A673 (cell line): ENCODE results near the gene PARD6G. TPM values are rescaled to one million over a fixed set of nuclear protein-coding genes. Genes with fewer than 3 reads are reported as not detected.
"Not testable (repeated sequence)": the region's sequence is repeated elsewhere in the genome, so short reads cannot be mapped to it uniquely, and the experiment has no call there.

Source experiments
- BruUV-seq: library from RNA; stranded (reverse); fragments of 400-500 nt; replicated peaks from 2 replicates; lab custom pipeline; 2021; lab: Mats Ljungman, UMichigan
- CTCF ChIA-PET: fragments of 300-600 bp; sonication (Branson Sonifier 250); formaldehyde crosslinking; loops from one replicate; lab custom pipeline; 2022; ENCODE audit warnings: antibody characterized with exemption; lab: Charles Lee
- POLR2A ChIA-PET: fragments of 300-600 bp; sonication (Branson Sonifier 250); formaldehyde crosslinking; loops from one replicate; lab custom pipeline; 2022; ENCODE audit warnings: antibody characterized with exemption; ENCODE audit not compliant: low non-redundant PET; lab: Charles Lee
- DNase-seq: peaks from one replicate; pipeline ENCODE4 v3.0.0-alpha.2; 2015; ENCODE audit warnings: low spot score
- H3K27ac ChIP-seq: fragments of 200-600 bp; sonication (generic); 2 replicates; pipeline ENCODE4 v1.5.1; 2016; ENCODE audit warnings: mixed run types, low read depth, mild to moderate bottlenecking, mixed read lengths, antibody characterized with exemption, low read length; ENCODE audit not compliant: poor library complexity, severe bottlenecking
- H3K27me3 ChIP-seq: fragments of 200-600 bp; sonication (generic); replicated peaks from 2 replicates; pipeline ENCODE4 v1.6.1; 2017; ENCODE audit warnings: mixed run types, low read depth, mild to moderate bottlenecking, mixed read lengths, antibody characterized with exemption, low read length; ENCODE audit not compliant: insufficient read depth, poor library complexity
- H3K36me3 ChIP-seq: fragments of 200-600 bp; sonication (generic); 2 replicates; pipeline ENCODE4 v1.6.1; 2016; ENCODE audit warnings: mixed run types, mild to moderate bottlenecking, mixed read lengths, antibody characterized with exemption, low read length; ENCODE audit not compliant: insufficient read depth, poor library complexity, severe bottlenecking
- H3K4me1 ChIP-seq: fragments of 200-600 bp; sonication (generic); 2 replicates; pipeline ENCODE4 v1.6.1; 2017; ENCODE audit warnings: mixed run types, mild to moderate bottlenecking, mixed read lengths, antibody characterized with exemption, low read length; ENCODE audit not compliant: insufficient read depth, poor library complexity, severe bottlenecking
- H3K4me3 ChIP-seq: fragments of 200-600 bp; sonication (generic); 2 replicates; pipeline ENCODE4 v1.5.1; 2016; ENCODE audit warnings: low read depth, mixed run types, mild to moderate bottlenecking, mixed read lengths, low read length; ENCODE audit not compliant: poor library complexity, severe bottlenecking
- H3K9me3 ChIP-seq: fragments of 200-600 bp; sonication (generic); 2 replicates; pipeline ENCODE4 v1.6.1; 2016; ENCODE audit warnings: mixed run types, low read depth, mild to moderate bottlenecking, mixed read lengths, antibody characterized with exemption, low read length; ENCODE audit not compliant: poor library complexity, severe bottlenecking
- CTCF ChIP-seq: fragments of 300-800, 200-600 bp; sonication (generic); conservative IDR thresholded peaks from 2 replicates; pipeline ENCODE4 v1.5.1; 2017; ENCODE audit warnings: low read depth, mild to moderate bottlenecking, antibody characterized with exemption, low read length, moderate library complexity, mixed read lengths
- EZH2 ChIP-seq: fragments of 200-600 bp; sonication (generic); IDR thresholded peaks from 2 replicates; pipeline ENCODE4 v1.6.1; 2017; ENCODE audit warnings: borderline replicate concordance, low read depth, mild to moderate bottlenecking, mixed read lengths, antibody characterized with exemption, low read length; ENCODE audit not compliant: poor library complexity, severe bottlenecking
- intact Hi-C: fragments of 100-400 bp; cut with micrococcal nuclease; formaldehyde crosslinking; loops from one replicate; pipeline ENCODE4 v1.10.0; 2022; ENCODE audit not compliant: unreplicated experiment
- total RNA-seq: library from RNA; stranded (reverse); gene quantifications from 2 replicates; pipeline ENCODE4 v1.2.3, GENCODE V29; 2021

PARD6G gene
- total RNA-seq, 1 experiment from 2014 or later: 7.9 TPM

- POLR2A ChIA-PET: no interaction called here
- DNase-seq: no peak
- Histone ChIP-seq H3K4me1 (no peaks in the 10 kb centered on the region), H3K36me3 (no peaks in the 10 kb centered on the region), H3K4me3 (no peak overlapping the region), H3K9me3 (peaks cover 4% of the 10 kb centered on the region), H3K27ac (no peak overlapping the region), H3K27me3 (no peaks in the 10 kb centered on the region)
- no peak for TF ChIP-seq EZH2
- no peak for TF ChIP-seq CTCF
- intact Hi-C loops: no loop called here
- BruUV-seq: no TSS peak
- CTCF ChIA-PET: no interaction called here
Observed at GRCh38 chr18:80166240-80166639, 81.1 kb downstream of the PARD6G start.

DNA sequence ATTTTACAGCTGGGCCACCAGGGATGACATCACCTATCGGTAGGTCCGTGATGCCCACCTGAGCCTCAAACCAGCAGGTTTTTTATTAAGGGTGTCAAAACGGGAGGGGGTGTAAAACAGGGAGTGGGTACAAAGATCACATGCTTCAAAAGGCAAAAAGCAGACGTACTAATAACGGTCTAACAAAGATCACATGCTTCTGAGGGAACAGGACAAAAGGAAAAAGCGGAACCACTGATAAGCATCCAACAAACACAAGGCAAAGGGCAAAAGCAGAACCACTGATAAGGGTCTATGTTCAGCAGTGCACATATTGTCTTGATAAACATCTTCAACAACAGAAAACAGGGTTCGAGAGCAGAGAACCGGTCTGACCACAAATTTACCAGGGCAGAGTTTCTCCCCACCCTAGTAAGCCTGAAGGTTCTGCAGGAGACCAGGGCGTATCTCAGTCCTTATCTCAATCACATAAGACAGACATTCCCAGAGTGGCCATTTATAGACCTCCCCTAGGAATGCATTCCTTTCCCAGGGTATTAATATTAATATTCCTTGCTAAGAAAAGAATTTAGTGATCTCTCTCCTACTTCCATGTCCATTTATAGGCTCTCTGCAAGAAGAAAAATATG lies 82.5 kb downstream of the PARD6G start:
- POLR2A ChIA-PET, CTCF ChIA-PET: not testable (repeated sequence)
- TSS peak; percentile 26 for BruUV-seq

GRCh38 chr18:80163183-80163582 lies 84.1 kb downstream of the PARD6G start:
- H3K27me3 ChIP-seq: no peaks in the 10 kb centered on the region
- H3K4me3 ChIP-seq: no peak overlapping the region
- POLR2A ChIA-PET: no interaction called here
- TF ChIP-seq CTCF (no peak), EZH2 (no peak)
- H3K36me3 ChIP-seq: no peaks in the 10 kb centered on the region
- CTCF ChIA-PET: no interaction called here
- no peak for DNase-seq
- no peaks in the 10 kb centered on the region for H3K4me1 ChIP-seq
- H3K27ac ChIP-seq: no peak overlapping the region
- intact Hi-C loops: no loop called here
- BruUV-seq: no TSS peak
- H3K9me3 ChIP-seq: peaks cover 4% of the 10 kb centered on the region

More for the DNA sequence above, 82.5 kb downstream of the PARD6G start:
- H3K4me1 ChIP-seq, H3K36me3 ChIP-seq, H3K27ac ChIP-seq, H3K27me3 ChIP-seq, H3K9me3 ChIP-seq, DNase-seq, H3K4me3 ChIP-seq, intact Hi-C loops: not testable (repeated sequence)
